HG03025 (cell line): ENCODE data around the gene RALGDS.

ENCODE experiments used
- ATAC-seq: cut with Tn5 transposase; IDR thresholded peaks from one replicate; pipeline ENCODE4 v1.9.1; 2021; ENCODE audit warnings: mild to moderate bottlenecking, moderate library complexity; ENCODE audit not compliant: unreplicated experiment, low FRiP score

RALGDS gene

GRCh38 chr9:133108794-133109641 is 12.0 kb downstream of the RALGDS start:
- ATAC-seq: no peak

- ATAC-seq: no peak
Observed at GRCh38 chr9:133107961-133108793, 12.9 kb downstream of the RALGDS start.

- ATAC-seq: no peak
Observed at GRCh38 chr9:133107245-133107722, 13.8 kb downstream of the RALGDS start.

GRCh38 chr9:133106511-133107244 is 14.4 kb downstream of the RALGDS start:
- no peak for ATAC-seq

- no peak for ATAC-seq
Observed at GRCh38 chr9:133105461-133105770, 15.6 kb downstream of the RALGDS start.

GRCh38 chr9:133104718-133105460 is 16.2 kb downstream of the RALGDS start:
- ATAC-seq: no peak

- no peak for ATAC-seq
Observed at GRCh38 chr9:133103987-133104505, 17.0 kb downstream of the RALGDS start.

- no peak for ATAC-seq
Observed at GRCh38 chr9:133103183-133103986, 17.7 kb downstream of the RALGDS start.

- no peak for ATAC-seq
Observed at GRCh38 chr9:133102190-133103021, 18.6 kb downstream of the RALGDS start.

GRCh38 chr9:133101356-133102189 is 19.5 kb downstream of the RALGDS start:
- ATAC-seq: no peak

GRCh38 chr9:133100506-133101355 is 20.3 kb downstream of the RALGDS start:
- no peak for ATAC-seq

GRCh38 chr9:133099726-133100505 is 21.1 kb downstream of the RALGDS start:
- no peak for ATAC-seq

GRCh38 chr9:133098871-133099270 is 22.2 kb downstream of the RALGDS start:
- no peak for ATAC-seq

GRCh38 chr9:133098104-133098754 is 22.8 kb downstream of the RALGDS start:
- ATAC-seq: no peak

GRCh38 chr9:133094842-133095393 is 26.1 kb downstream of the RALGDS start:
- ATAC-seq: no peak
